Measurements from ENCODE around the gene SRPK2.

DNA sequence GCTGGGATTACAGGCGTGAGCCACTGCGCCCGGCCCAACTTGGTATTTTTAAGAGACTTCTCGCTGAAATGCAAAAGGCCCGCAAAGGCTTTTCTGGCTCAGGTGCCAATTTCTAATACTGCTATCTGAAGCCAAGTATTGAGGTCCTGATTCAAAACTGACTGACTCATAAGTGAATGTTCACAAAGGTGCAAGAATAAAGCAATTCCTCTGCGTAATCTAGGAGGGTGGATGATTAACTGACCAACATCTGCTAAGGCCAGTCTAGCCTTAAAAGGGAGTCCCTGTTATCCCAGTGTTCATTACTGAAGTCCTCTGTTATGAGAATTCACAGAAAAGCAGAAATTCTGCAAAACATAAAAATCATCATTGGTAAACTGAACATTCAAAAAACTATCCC, 111.4 kb downstream of the SRPK2 start:
- TF ChIP-seq, protein P1, sequence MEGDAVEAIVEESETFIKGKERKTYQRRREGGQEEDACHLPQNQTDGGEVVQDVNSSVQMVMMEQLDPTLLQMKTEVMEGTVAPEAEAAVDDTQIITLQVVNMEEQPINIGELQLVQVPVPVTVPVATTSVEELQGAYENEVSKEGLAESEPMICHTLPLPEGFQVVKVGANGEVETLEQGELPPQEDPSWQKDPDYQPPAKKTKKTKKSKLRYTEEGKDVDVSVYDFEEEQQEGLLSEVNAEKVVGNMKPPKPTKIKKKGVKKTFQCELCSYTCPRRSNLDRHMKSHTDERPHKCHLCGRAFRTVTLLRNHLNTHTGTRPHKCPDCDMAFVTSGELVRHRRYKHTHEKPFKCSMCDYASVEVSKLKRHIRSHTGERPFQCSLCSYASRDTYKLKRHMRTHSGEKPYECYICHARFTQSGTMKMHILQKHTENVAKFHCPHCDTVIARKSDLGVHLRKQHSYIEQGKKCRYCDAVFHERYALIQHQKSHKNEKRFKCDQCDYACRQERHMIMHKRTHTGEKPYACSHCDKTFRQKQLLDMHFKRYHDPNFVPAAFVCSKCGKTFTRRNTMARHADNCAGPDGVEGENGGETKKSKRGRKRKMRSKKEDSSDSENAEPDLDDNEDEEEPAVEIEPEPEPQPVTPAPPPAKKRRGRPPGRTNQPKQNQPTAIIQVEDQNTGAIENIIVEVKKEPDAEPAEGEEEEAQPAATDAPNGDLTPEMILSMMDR (IDR thresholded peaks at IDR 0.05), result no peak
- TF ChIP-seq POLR2A (IDR thresholded peaks at IDR 0.05) (no peak), POLR2AphosphoS5 (IDR thresholded peaks at IDR 0.05) (no peak)

Measured in prostate gland (tissue), 2 donors.